ENCODE measurements around the gene RAB28. TPM values are rescaled to one million over a fixed set of nuclear protein-coding genes. Genes with fewer than 3 reads are reported as not detected.

RAB28 gene
- total RNA-seq, 1 donor: 12.3 TPM

- H3K4me2 ChIP-seq (ENCODE audit: insufficient read depth, low read length): no peak overlapping the region
- no peak for TF ChIP-seq CTCF (IDR thresholded peaks at IDR 0.05; ENCODE audit: extremely low read depth, low read depth, low read length)
- DNase-seq (ENCODE audit: insufficient read length, low spot score, missing footprints): no peak
- H3K9me3 ChIP-seq (ENCODE audit: low read depth, low read length): no peaks in the 10 kb centered on the region
- H3K4me3 ChIP-seq (ENCODE audit: insufficient read depth, low read length): no peak overlapping the region
- H3K79me2 ChIP-seq (ENCODE audit: insufficient read depth, low read length): no peaks in the 10 kb centered on the region
- no peaks in the 10 kb centered on the region for H3K36me3 ChIP-seq (ENCODE audit: insufficient read depth, low read length)
- H3K27ac ChIP-seq (ENCODE audit: low read depth, low read length): no peak overlapping the region
- no peaks in the 10 kb centered on the region for H4K20me1 ChIP-seq (ENCODE audit: insufficient read depth, low read length)
- H2AFZ ChIP-seq (ENCODE audit: low read length): no peak overlapping the region
- H3K27me3 ChIP-seq (ENCODE audit: insufficient read depth, low read length): no peaks in the 10 kb centered on the region
- no peaks in the 10 kb centered on the region for H3K4me1 ChIP-seq (ENCODE audit: insufficient read depth, low read length)
Observed at GRCh38 chr4:13340672-13341071, 143.5 kb downstream of the RAB28 start.

- no peak for DNase-seq (ENCODE audit: insufficient read length, low spot score, missing footprints)
- H3K79me2 ChIP-seq (ENCODE audit: insufficient read depth, low read length): no peaks in the 10 kb centered on the region
- no peak overlapping the region for H2AFZ ChIP-seq (ENCODE audit: low read length)
- no peaks in the 10 kb centered on the region for H3K36me3 ChIP-seq (ENCODE audit: insufficient read depth, low read length)
- no peaks in the 10 kb centered on the region for H3K9me3 ChIP-seq (ENCODE audit: low read depth, low read length)
- TF ChIP-seq CTCF (IDR thresholded peaks at IDR 0.05; ENCODE audit: extremely low read depth, low read depth, low read length): no peak
- H3K4me3 ChIP-seq (ENCODE audit: insufficient read depth, low read length): no peak overlapping the region
- no peak overlapping the region for H3K27ac ChIP-seq (ENCODE audit: low read depth, low read length)
- no peak overlapping the region for H3K4me2 ChIP-seq (ENCODE audit: insufficient read depth, low read length)
- H3K4me1 ChIP-seq (ENCODE audit: insufficient read depth, low read length): peaks cover 15% of the 10 kb centered on the region
- no peaks in the 10 kb centered on the region for H3K27me3 ChIP-seq (ENCODE audit: insufficient read depth, low read length)
- H4K20me1 ChIP-seq (ENCODE audit: insufficient read depth, low read length): no peaks in the 10 kb centered on the region
Observed at GRCh38 chr4:13331827-13332226, 152.3 kb downstream of the RAB28 start.

GRCh38 chr4:13329963-13330362 is 154.2 kb downstream of the RAB28 start:
- Histone ChIP-seq H3K27me3 (ENCODE audit: insufficient read depth, low read length) (no peaks in the 10 kb centered on the region), H3K27ac (ENCODE audit: low read depth, low read length) (no peak overlapping the region), H3K9me3 (ENCODE audit: low read depth, low read length) (no peaks in the 10 kb centered on the region), H3K79me2 (ENCODE audit: insufficient read depth, low read length) (no peaks in the 10 kb centered on the region), H4K20me1 (ENCODE audit: insufficient read depth, low read length) (no peaks in the 10 kb centered on the region), H2AFZ (ENCODE audit: low read length) (no peak overlapping the region), H3K4me2 (ENCODE audit: insufficient read depth, low read length) (no peak overlapping the region), H3K36me3 (ENCODE audit: insufficient read depth, low read length) (no peaks in the 10 kb centered on the region), H3K4me3 (ENCODE audit: insufficient read depth, low read length) (no peak overlapping the region), H3K4me1 (ENCODE audit: insufficient read depth, low read length) (peaks cover 15% of the 10 kb centered on the region)
- DNase-seq (ENCODE audit: insufficient read length, low spot score, missing footprints): no peak
- TF ChIP-seq CTCF (IDR thresholded peaks at IDR 0.05; ENCODE audit: extremely low read depth, low read depth, low read length): no peak

GRCh38 chr4:13329340-13329850 is 154.7 kb downstream of the RAB28 start:
- H2AFZ ChIP-seq (ENCODE audit: low read length): no peak overlapping the region
- no peaks in the 10 kb centered on the region for H4K20me1 ChIP-seq (ENCODE audit: insufficient read depth, low read length)
- H3K79me2 ChIP-seq (ENCODE audit: insufficient read depth, low read length): no peaks in the 10 kb centered on the region
- H3K27ac ChIP-seq (ENCODE audit: low read depth, low read length): no peak overlapping the region
- peaks cover 15% of the 10 kb centered on the region for H3K4me1 ChIP-seq (ENCODE audit: insufficient read depth, low read length)
- H3K4me2 ChIP-seq (ENCODE audit: insufficient read depth, low read length): no peak overlapping the region
- H3K36me3 ChIP-seq (ENCODE audit: insufficient read depth, low read length): no peaks in the 10 kb centered on the region
- TF ChIP-seq CTCF (IDR thresholded peaks at IDR 0.05; ENCODE audit: extremely low read depth, low read depth, low read length): no peak
- no peaks in the 10 kb centered on the region for H3K27me3 ChIP-seq (ENCODE audit: insufficient read depth, low read length)
- no peak for DNase-seq (ENCODE audit: insufficient read length, low spot score, missing footprints)
- H3K9me3 ChIP-seq (ENCODE audit: low read depth, low read length): no peaks in the 10 kb centered on the region
- H3K4me3 ChIP-seq (ENCODE audit: insufficient read depth, low read length): no peak overlapping the region

All from osteoblast (primary cell).